ENCODE measurements around the gene CREB5.

DNA sequence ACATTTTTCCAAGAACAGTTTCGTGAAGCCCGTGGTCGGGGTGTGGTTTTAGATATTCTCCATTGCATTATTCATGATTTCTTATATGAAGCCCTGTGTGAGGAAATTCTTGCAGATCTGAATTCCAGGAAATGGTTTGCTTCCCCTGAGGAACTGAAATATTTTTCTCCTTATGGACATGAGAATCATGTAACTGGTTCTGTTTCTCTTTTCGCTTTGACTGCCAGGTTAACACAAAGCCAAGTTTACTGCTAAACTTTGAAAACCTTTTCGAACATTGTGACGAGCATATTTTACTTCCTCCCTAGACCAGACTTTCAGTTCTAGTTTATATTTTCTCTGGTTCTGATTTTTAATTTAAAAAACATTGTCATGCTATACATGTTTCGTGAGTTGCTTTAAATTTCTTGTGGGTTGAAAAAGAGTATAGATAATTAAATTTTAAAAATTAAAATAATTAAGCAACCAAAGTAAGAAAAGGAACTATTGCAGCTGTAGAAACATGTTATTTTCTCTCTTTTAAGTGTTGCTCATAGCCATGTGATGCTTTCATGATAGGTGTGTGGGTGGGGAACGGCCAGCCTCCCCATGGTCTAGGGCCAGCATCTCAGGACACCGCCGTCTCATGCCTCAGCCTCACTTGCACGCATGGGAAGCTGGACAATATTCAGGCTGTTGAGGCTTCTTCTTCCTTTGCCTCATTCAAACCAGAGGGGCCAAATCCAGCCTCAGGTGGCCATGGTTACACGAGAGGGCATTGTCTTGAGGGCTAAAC is 97.1 kb downstream of the CREB5 start:
- no peak for TF ChIP-seq EZH2 (IDR thresholded peaks at IDR 0.05; ENCODE audit: low read length, unreplicated experiment)
- TF ChIP-seq, protein P1, sequence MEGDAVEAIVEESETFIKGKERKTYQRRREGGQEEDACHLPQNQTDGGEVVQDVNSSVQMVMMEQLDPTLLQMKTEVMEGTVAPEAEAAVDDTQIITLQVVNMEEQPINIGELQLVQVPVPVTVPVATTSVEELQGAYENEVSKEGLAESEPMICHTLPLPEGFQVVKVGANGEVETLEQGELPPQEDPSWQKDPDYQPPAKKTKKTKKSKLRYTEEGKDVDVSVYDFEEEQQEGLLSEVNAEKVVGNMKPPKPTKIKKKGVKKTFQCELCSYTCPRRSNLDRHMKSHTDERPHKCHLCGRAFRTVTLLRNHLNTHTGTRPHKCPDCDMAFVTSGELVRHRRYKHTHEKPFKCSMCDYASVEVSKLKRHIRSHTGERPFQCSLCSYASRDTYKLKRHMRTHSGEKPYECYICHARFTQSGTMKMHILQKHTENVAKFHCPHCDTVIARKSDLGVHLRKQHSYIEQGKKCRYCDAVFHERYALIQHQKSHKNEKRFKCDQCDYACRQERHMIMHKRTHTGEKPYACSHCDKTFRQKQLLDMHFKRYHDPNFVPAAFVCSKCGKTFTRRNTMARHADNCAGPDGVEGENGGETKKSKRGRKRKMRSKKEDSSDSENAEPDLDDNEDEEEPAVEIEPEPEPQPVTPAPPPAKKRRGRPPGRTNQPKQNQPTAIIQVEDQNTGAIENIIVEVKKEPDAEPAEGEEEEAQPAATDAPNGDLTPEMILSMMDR (conservative IDR thresholded peaks at IDR 0.05; ENCODE audit: low read depth, low read length): no peak
- TF ChIP-seq EZH2phosphoT487 (IDR thresholded peaks at IDR 0.05; ENCODE audit: borderline replicate concordance, low read length): no peak

Measured in PC-3 (cell line).